Neuronal stem cell (in vitro differentiated cells): ENCODE measurements around the gene ONECUT2.

Experiments
- DNase-seq: peaks from one replicate; pipeline ENCODE4 v3.0.0-alpha.2; 2013; ENCODE audit warnings: low spot score
- H2AFZ ChIP-seq: one replicate; pipeline ENCODE4 v1.6.1; 2013; ENCODE audit warnings: mild to moderate bottlenecking, low read length, inconsistent platforms
- H2AK5ac ChIP-seq: 2 replicates; pipeline ENCODE4 v1.6.1; 2013; ENCODE audit warnings: low read depth, mild to moderate bottlenecking, inconsistent platforms, low read length, moderate library complexity, mixed read lengths
- H2BK120ac ChIP-seq: 2 replicates; pipeline ENCODE4 v1.6.1; 2013; ENCODE audit warnings: low read depth, mild to moderate bottlenecking, inconsistent platforms, low read length, moderate library complexity, mixed read lengths
- H2BK12ac ChIP-seq: one replicate; pipeline ENCODE4 v1.6.1; 2013; ENCODE audit warnings: low read length, inconsistent platforms
- H2BK15ac ChIP-seq: 2 replicates; pipeline ENCODE4 v1.6.1; 2013; ENCODE audit warnings: mild to moderate bottlenecking, low read length, inconsistent platforms, mixed read lengths
- H2BK5ac ChIP-seq: one replicate; pipeline ENCODE4 v1.6.1; 2013; ENCODE audit warnings: inconsistent platforms, mild to moderate bottlenecking, low read length, moderate library complexity
- H3K14ac ChIP-seq: one replicate; pipeline ENCODE4 v1.6.1; 2013; ENCODE audit warnings: low read length, inconsistent platforms
- H3K18ac ChIP-seq: 2 replicates; pipeline ENCODE4 v1.6.1; 2013; ENCODE audit warnings: low read length, inconsistent platforms
- H3K23ac ChIP-seq: 2 replicates; pipeline ENCODE4 v1.6.1; 2013; ENCODE audit warnings: low read depth, mild to moderate bottlenecking, mixed read lengths, low read length, inconsistent platforms; ENCODE audit not compliant: poor library complexity
- H3K27ac ChIP-seq: replicated peaks from 3 replicates; pipeline ENCODE4 v1.5.1; 2013; ENCODE audit warnings: low read length, inconsistent platforms
- H3K27me3 ChIP-seq, 3 experiments: 2 replicates each; pipeline ENCODE4 v1.6.1; 2013; ENCODE audit warnings: low read length in 3 of 3, mild to moderate bottlenecking in 2 of 3, inconsistent platforms in 1 of 3, low read depth in 1 of 3, mixed read lengths in 1 of 3, moderate library complexity in 1 of 3; ENCODE audit not compliant: control insufficient read depth in 3 of 3, insufficient read depth in 3 of 3
- H3K36me3 ChIP-seq, 2 donors: replicated peaks in 1 of 2; 2 replicates each; pipeline ENCODE4 v1.6.1; 2013; ENCODE audit warnings: low read length in 2 of 2; ENCODE audit not compliant: control insufficient read depth in 2 of 2, insufficient read depth in 2 of 2
- H3K4ac ChIP-seq: 2 replicates; pipeline ENCODE4 v1.6.1; 2013; ENCODE audit warnings: inconsistent platforms, mild to moderate bottlenecking, low read length, moderate library complexity
- H3K4me1 ChIP-seq, 2 donors: 1 replicate in 1 of 2; 2 replicates in 1 of 2; pipeline ENCODE4 v1.6.1; 2013; ENCODE audit warnings: low read length in 2 of 2, low read depth in 1 of 2; ENCODE audit not compliant: control insufficient read depth in 2 of 2, insufficient read depth in 1 of 2
- H3K4me2 ChIP-seq: one replicate; pipeline ENCODE4 v1.6.1; 2013; ENCODE audit warnings: mild to moderate bottlenecking, low read length, inconsistent platforms; ENCODE audit not compliant: insufficient read depth, poor library complexity, severe bottlenecking
- H3K4me3 ChIP-seq, 2 donors: 2 replicates each; pipeline ENCODE4 v1.5.1; 2013; ENCODE audit warnings: low read length in 2 of 2, mild to moderate bottlenecking in 2 of 2, inconsistent platforms in 1 of 2, moderate library complexity in 1 of 2
- H3K79me1 ChIP-seq: one replicate; pipeline ENCODE4 v1.6.1; 2013; ENCODE audit warnings: low read depth, mild to moderate bottlenecking, inconsistent platforms, low read length, moderate library complexity
- H3K9ac ChIP-seq: one replicate; pipeline ENCODE4 v1.6.1; 2013; ENCODE audit warnings: mild to moderate bottlenecking, low read depth, low read length, inconsistent platforms; ENCODE audit not compliant: poor library complexity
- H3K9me3 ChIP-seq, 2 donors: replicated peaks in 1 of 2; 2 replicates each; pipeline versions ENCODE3 to v1.6.1; 2013; ENCODE audit warnings: low read length in 2 of 2, mild to moderate bottlenecking in 2 of 2, inconsistent platforms in 1 of 2, low read depth in 1 of 2, mixed read lengths in 1 of 2, moderate library complexity in 1 of 2; ENCODE audit not compliant: control insufficient read depth in 2 of 2, insufficient read depth in 1 of 2
- H4K8ac ChIP-seq: one replicate; pipeline ENCODE4 v1.6.1; 2013; ENCODE audit warnings: low read depth, mild to moderate bottlenecking, inconsistent platforms, low read length, moderate library complexity
- H4K91ac ChIP-seq: one replicate; pipeline ENCODE4 v1.6.1; 2013; ENCODE audit warnings: low read length, low read depth, mild to moderate bottlenecking, inconsistent platforms; ENCODE audit not compliant: poor library complexity
- WGBS, 2 donors: extraction: QIAGEN DNeasy Blood & Tissue Kit; methylation state at CpG; one replicate each; pipeline ENCODE4 v1.1.7; 2013; ENCODE audit warnings: missing lambda C conversion rate in 2 of 2, mixed read lengths in 1 of 2; ENCODE audit not compliant: insufficient read length in 2 of 2, insufficient replicate concordance in 1 of 2; ENCODE audit errors: extremely low coverage in 2 of 2; 5-methylcytosine and 5-hydroxymethylcytosine counted together

ONECUT2 gene

DNA sequence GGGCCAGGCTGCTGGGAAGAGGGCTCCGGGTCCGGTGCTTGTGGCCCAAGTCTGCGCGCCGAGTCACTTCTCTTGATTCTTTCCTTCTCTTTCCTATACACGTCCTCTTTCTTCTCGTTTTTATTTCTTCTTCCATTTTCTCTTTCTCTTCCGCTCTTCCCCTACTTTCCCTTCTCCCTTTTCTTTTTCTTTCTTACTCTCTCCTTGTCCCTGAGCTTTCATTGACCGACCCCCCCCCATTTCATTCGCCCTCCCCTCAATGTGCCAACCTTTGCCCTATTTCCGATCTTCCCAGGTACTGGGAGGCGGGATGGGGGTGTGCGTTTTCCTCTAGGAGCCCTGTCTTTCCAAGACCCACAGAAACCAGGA is 1.8 kb downstream of the ONECUT2 start:
- Histone ChIP-seq H4K8ac (no peak overlapping the region), H2BK15ac (no peak overlapping the region), H3K23ac (peak overlapping the region; percentile 99), H2AFZ (no peak overlapping the region), H3K4me1 (peaks cover 19 to 21% of the 10 kb centered on the region in 2 donors), H3K27ac (no peak overlapping the region), H3K4ac (no peak overlapping the region), H2BK12ac (no peak overlapping the region), H2BK120ac (peak overlapping the region; percentile 32), H3K18ac (peak overlapping the region; percentile 46), H4K91ac (no peak overlapping the region), H3K9ac (no peak overlapping the region), H3K9me3 (peaks cover 0 to 5% of the 10 kb centered on the region in 2 donors), H3K4me3 (peak overlapping the region in 1 of 2 donors; percentile 65), H2BK5ac (no peak overlapping the region), H3K36me3 (no peaks in the 10 kb centered on the region), H3K14ac (no peak overlapping the region), H3K4me2 (no peak overlapping the region), H3K79me1 (no peaks in the 10 kb centered on the region), H3K27me3 (peaks cover 55 to 89% (median 89%) of the 10 kb centered on the region in 3 experiments), H2AK5ac (peak overlapping the region; percentile 14)
- no CpG with 5 or more reads among the region's 13 CpGs for WGBS, 2 donors
- no peak for DNase-seq

DNA sequence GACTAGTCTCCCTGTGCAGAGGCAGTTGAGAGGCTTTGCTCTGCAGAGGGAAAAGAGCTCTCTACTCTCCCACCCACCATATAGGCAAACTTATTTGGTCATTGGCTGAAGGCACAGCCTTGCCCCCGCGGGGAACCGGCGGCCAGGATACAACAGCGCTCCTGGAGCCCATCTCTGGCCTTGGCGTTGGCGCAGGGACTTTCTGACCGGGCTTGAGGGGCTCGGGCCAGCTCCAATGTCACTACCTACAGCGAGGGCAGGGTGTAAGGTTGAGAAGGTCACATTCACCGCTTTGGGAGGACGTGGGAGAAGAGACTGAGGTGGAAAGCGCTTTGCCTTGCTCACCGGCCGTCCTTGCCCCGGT is 2.2 kb downstream of the ONECUT2 start:
- Histone ChIP-seq H3K4me2 (peak overlapping the region; percentile 84), H3K27me3 (peaks cover 55 to 89% (median 89%) of the 10 kb centered on the region in 3 experiments), H2AFZ (peak overlapping the region; percentile 94), H3K4me1 (peaks cover 19 to 21% of the 10 kb centered on the region in 2 donors), H4K8ac (no peak overlapping the region), H4K91ac (no peak overlapping the region), H3K23ac (no peak overlapping the region), H3K14ac (no peak overlapping the region), H2BK15ac (no peak overlapping the region), H3K9ac (no peak overlapping the region), H3K4ac (no peak overlapping the region), H3K79me1 (no peaks in the 10 kb centered on the region), H2BK120ac (no peak overlapping the region), H2AK5ac (no peak overlapping the region), H3K4me3 (peak overlapping the region; percentile 32 to 65), H3K27ac (no peak overlapping the region), H2BK5ac (no peak overlapping the region), H3K36me3 (no peaks in the 10 kb centered on the region), H3K9me3 (peaks cover 0 to 9% of the 10 kb centered on the region in 2 donors), H3K18ac (peak overlapping the region; percentile 23), H2BK12ac (no peak overlapping the region)
- no CpG with 5 or more reads among the region's 16 CpGs for WGBS, 2 donors
- DNase-seq: no peak

DNA sequence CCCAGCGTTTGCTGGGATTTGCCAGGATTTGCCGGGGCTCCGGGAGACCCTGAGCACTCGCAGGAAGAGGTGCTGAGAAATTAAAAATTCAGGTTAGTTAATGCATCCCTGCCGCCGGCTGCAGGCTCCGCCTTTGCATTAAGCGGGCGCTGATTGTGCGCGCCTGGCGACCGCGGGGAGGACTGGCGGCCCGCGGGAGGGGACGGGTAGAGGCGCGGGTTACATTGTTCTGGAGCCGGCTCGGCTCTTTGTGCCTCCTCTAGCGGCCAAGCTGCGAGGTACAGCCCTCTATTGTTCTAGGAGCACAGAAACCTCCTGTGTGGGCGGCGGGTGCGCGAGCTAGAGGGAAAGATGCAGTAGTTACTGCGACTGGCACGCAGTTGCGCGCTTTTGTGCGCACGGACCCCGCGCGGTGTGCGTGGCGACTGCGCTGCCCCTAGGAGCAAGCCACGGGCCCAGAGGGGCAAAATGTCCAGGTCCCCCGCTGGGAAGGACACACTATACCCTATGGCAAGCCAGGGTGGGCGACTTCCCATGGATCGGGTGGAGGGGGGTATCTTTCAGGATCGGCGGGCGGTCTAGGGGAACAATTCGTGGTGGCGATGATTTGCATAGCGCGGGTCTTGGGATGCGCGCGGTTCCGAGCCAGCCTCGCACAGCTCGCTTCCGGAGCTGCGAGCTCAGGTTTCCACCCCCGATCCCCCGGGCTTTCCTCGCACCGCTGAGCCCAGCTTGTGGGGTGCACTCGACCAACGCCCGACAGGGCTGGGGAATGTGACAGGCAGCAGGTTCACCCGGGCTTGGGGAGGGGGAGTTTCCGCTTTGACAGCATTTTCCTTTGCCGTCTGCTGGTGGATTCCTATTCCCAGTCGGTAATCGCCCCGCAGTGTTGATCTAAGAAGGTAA is 2.8 kb downstream of the ONECUT2 start:
- H3K4me2 ChIP-seq: peak overlapping the region; percentile 84
- no peak overlapping the region for H2BK5ac ChIP-seq
- H3K18ac ChIP-seq: peak overlapping the region; percentile 91
- no peak overlapping the region for H2AK5ac ChIP-seq
- H2BK12ac ChIP-seq: no peak overlapping the region
- H3K9ac ChIP-seq: peak overlapping the region; percentile 78
- DNase-seq: peak; percentile 83
- H4K91ac ChIP-seq: no peak overlapping the region
- no peaks in the 10 kb centered on the region for H3K79me1 ChIP-seq
- H2AFZ ChIP-seq: peak overlapping the region; percentile 94
- peak overlapping the region; percentile 65 to 77 for H3K4me3 ChIP-seq
- no CpG with 5 or more reads among the region's 72 CpGs for WGBS, 2 donors
- H2BK15ac ChIP-seq: no peak overlapping the region
- no peak overlapping the region for H4K8ac ChIP-seq
- peaks cover 19 to 21% of the 10 kb centered on the region in 2 donors for H3K4me1 ChIP-seq
- H3K9me3 ChIP-seq: peaks cover 0 to 10% of the 10 kb centered on the region in 2 donors
- no peak overlapping the region for H3K4ac ChIP-seq
- no peak overlapping the region for H2BK120ac ChIP-seq
- peak overlapping the region; percentile 57 for H3K23ac ChIP-seq
- no peak overlapping the region for H3K14ac ChIP-seq
- H3K27me3 ChIP-seq: peaks cover 51 to 92% (median 87%) of the 10 kb centered on the region in 3 experiments
- H3K27ac ChIP-seq: no peak overlapping the region
- H3K36me3 ChIP-seq: no peaks in the 10 kb centered on the region
